Stimulated activated CD4-positive, alpha-beta T cell treated with anti-CD3 and anti-CD28 coated beads, TNF-alpha, amount 100 ng/mL, for 24 hours (primary cell): Measurements from ENCODE around the gene PTPRR.

Experiments
- DNase-seq, 3 experiments: peaks; one replicate each; pipeline ENCODE4 v3.0.0-alpha.2; 2020; ENCODE audit warnings: low read depth in 3 of 3

The PTPRR gene

GRCh38 chr12:70645494-70646317, 274.8 kb downstream of the PTPRR start:
- DNase-seq = no peak

- DNase-seq = no peak
Observed at GRCh38 chr12:70644861-70645260, 275.7 kb downstream of the PTPRR start.

GRCh38 chr12:70643939-70644338, 276.6 kb downstream of the PTPRR start:
- no peak for DNase-seq

DNA sequence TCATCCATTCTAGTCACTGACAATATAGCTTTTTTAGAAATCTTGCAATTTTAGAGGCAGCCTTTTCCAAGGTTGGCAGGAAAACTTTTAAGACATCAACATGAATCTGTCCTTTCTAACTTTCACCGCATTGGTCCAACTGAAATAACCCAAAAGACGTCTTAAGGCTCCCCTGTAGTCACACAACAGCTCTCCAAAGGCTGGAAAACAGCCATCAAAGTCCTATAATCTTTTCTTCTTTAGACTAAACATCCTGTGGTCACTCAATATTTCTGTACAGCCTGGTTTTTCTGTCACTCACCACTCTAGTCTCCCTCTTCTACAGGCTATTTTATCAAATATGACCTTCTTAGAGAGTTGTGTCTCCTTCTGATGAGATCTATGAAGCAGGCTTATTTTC, 278.8 kb downstream of the PTPRR start:
- no peak for DNase-seq

GRCh38 chr12:70640901-70641300, 279.6 kb downstream of the PTPRR start:
- DNase-seq = no peak

- no peak for DNase-seq
Observed at GRCh38 chr12:70639535-70639934, 281.0 kb downstream of the PTPRR start.

- no peak for DNase-seq
Observed at GRCh38 chr12:70638639-70639360, 281.7 kb downstream of the PTPRR start.

- no peak for DNase-seq
Observed at GRCh38 chr12:70637303-70638085, 283.0 kb downstream of the PTPRR start, which contains the start of gene PTPRB. PTPRB (minus strand) TSS chr12:70637429; CDS start chr12:70637395, 34 bp downstream.

DNA sequence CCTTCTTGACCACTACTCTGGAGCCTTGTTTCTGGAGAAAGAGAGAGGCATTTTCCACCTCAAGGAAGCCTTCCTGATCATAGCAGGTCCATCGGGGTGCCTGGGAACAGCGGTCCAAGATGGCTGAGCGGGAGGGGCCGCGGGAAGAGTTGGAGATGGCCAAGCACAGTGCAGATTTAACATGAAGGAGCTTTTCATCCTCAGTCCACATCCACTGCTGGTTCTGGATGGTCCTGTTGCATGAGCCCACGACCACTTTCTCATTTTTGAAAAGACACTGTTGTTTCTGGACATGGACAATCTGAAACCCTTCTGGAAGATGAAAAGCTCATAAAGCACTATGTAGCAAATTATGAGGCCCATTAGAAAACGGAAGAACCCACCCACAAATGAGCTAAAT, 284.8 kb downstream of the PTPRR start:
- DNase-seq = no peak

DNA sequence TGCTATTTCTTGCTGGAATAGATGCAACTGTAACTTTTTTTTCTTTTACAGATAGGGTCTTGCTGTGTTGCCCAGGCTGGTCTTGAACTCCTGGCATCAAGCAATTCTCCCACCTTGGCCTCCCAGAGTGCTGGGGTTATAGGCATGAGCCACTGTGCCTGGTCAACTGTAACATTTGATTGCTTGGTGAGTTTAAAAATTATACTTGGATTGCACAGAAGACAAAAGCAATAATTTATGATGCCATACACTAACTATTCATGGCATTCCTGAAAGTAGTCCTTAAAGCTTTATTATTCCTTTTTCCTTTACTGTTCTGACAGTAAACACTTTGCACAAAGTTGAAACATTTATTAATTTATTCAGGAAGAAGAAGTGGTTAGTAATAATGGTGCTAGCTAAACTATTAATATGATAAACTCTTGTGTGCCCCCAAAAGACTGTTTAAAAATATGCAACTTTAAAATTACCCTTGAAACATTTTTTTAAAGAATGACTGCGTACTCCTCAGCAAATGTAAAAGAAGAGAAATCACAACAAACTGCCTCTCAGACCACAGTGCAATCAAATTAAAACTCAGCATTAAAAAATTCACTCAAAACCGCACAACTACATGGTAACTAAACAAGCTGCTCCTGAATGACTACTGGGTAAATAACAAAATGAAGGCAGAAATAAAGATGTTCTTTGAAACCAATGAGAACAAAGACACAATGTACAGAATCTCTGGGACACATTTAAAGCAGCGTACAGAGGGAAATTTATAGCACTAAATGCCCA, 291.6 kb downstream of the PTPRR start:
- no peak for DNase-seq

DNA sequence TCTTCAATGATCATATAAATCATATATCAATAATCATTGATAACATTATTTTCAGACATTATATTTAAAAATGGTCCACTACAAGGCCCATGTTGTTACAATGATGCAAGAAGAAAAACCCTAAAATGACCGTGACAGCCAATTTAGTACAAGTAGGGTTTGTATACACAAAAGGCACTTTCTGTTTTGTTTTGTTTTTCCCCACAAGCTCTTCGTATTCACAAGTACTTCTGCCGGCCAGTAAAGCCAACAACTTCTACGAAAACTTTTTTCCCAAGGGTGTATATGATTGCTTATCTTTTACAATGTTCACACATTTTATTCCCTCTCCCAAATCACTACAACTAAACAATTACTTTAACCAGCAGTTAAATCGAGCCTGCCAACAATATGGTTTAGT, 292.9 kb downstream of the PTPRR start:
- DNase-seq = no peak

- DNase-seq = no peak
Observed at GRCh38 chr12:70626180-70626579, 294.4 kb downstream of the PTPRR start.

- no peak for DNase-seq
Observed at GRCh38 chr12:70619471-70620152, 300.9 kb downstream of the PTPRR start.

- no peak for DNase-seq
Observed at GRCh38 chr12:70618371-70618770, 302.2 kb downstream of the PTPRR start.

DNA sequence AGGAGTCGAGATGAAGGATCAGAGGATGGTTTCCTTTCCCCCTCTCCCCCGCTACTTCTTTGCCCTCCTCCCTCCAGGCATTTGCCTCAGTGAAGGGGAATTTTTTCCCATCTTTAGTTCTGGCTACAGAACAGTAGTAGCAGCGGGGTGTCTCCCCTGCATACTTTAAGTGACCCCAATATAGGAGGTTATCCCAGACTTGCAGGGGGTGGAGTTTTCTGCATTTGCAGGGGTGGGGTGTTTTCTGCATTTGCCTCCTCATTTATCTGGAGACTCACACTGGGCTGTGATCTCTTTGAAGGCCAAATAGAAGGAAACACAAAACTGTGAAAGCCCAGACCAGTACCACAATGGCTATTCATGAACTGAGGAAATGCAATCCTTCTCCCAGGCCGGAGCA, 303.1 kb downstream of the PTPRR start:
- DNase-seq = no peak

- no peak for DNase-seq
Observed at GRCh38 chr12:70615174-70615866, 305.2 kb downstream of the PTPRR start.

DNA sequence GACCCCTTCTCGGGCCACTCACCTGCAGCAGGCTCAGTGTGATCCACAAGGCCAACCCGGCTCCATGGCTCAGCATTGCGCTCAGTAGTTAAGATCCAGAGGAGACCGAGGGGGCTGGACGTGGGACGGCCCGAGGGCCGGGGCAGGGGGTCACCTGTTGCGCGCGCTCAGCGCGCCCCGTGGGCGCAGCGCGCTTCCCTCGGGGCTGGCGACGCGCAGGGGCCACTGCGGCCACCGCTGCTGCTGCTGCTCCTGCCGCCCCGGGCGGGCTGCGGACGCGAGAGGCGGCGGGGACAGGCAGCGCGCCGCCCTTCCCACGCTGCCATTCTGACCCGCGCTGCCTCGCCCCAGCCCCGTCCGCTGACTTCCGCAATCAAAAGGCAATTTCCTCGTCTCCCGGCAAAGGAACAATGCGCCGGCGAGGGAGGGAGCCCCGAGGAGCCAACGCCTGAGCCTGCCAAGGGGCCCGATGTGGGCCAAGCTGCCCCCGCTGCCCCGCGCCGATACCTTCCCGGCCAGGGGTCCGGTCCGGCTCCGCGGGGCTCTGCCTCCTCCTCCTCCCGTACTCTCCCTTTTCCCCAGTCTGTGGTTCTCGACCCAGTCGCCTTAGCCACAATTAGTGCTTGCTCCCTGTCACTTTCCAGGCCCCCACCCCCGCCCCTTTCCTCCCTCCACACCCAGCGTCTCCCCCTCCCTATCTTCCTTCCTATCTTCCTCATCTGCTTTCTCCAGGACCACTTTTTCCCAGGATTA, 310.6 kb downstream of the PTPRR start:
- DNase-seq = no peak

GRCh38 chr12:70609203-70609602, 311.3 kb downstream of the PTPRR start:
- no peak for DNase-seq

GRCh38 chr12:70608184-70608583, 312.4 kb downstream of the PTPRR start:
- DNase-seq = no peak

- no peak for DNase-seq
Observed at GRCh38 chr12:70607107-70607506, 313.4 kb downstream of the PTPRR start.
